HG02981 (cell line): ENCODE data around the gene SLC6A17.

ENCODE experiments used
- ATAC-seq: cut with Tn5 transposase; IDR thresholded peaks from one replicate; pipeline ENCODE4 v1.9.1; 2021; ENCODE audit warnings: mild to moderate bottlenecking, moderate library complexity; ENCODE audit not compliant: unreplicated experiment

Gene SLC6A17

DNA sequence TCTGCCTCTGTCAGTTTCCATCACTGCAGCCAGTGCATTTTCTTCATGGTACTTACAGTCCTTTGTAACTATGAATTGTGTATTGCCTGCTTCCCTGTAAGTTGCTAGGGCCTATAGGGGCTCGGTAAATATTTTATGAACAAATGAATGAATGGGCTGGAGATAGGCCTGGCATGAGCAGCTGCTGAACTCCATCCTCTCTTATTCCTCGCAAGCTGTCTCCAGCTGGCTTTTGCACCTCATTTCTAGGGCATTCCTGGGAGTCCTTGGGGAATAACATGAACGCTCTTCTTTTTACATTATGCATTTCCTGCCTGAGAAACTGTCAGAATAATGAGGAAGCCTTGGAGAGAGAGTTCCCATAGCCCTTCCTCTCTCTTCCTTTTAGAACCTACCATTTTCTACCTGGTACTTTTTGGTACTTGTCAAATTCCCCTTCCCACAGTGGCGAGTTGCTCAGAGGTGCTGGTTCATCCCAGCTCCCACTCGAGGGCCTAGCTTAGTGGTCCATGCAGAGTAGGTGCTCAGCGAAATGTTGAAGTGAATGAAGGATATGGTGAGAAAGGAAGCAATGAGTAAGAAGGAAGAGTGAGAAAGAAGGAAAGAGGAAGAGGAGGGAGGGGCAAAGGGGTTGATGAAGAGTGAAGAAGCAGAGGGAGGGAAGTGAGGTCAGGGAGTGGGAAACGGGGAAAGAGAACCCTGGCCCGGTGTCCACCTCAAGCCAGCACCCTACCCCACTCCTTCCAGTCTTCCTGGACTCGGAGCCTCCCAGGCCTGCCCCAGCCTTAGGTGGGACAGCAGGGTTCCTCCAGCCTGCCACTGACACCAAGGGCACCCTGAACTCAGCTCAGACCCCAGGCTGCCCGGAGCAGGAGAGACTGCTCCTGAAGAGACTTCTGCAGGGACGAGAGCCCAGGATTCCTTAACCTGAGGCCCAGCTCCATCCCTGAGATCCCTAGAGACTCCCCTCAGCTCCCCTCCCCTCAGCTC is 89.4 kb downstream of the SLC6A17 start:
- no peak for ATAC-seq

DNA sequence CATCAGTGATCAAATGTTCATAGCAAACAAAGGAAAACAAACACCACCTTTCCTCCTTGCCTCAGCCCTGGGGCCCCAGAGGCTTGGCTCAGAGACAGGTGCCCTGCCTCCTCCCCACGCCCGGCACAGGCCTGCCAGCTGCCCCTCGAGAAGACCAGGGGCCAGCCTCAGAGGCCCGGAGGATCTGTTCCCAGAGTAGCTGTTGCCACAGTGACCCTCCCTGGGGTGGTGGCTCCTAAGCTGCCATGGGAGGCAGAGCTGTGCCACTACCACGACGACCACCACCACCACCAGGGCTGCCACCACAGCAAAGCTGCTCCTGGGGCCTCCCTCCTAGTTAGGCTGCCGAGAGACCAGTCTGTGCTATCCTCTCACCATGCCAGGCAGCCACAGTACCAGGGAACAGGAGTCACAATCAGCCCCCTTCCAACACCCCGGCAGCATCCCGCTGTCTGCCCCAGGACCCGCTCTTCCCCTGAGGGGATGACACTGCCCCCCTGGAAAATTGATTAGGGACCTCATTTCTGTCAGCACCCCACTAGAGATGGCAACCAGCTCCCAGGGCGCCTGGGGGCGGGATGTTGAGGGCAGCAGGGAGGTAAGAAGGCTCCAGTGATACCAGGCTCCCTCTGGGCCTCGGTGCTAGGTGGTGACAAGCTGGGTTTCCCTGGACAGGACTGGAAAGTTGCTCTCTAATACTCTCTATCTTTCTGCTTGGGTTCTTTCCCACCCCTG is 90.3 kb downstream of the SLC6A17 start:
- ATAC-seq, result no peak

DNA sequence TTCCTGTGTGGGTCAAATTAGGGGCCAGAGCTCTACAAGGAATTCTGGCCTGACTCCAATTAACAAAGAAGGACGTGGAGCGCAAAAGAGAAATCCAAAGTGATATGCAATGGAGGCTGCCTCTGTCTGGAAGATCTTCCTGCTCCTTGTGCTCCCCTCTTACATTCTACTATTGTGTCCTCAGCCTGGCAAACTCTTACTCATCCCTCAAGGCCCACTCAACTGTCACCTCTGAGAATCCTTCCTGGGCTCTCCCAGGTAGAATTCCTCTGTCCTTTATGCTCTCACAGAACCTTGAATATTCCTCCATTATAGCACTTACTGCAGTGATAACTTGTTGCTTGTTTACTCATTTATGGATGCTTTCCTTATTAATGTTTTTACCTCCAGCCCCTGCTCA is 91.2 kb downstream of the SLC6A17 start:
- no peak for ATAC-seq

DNA sequence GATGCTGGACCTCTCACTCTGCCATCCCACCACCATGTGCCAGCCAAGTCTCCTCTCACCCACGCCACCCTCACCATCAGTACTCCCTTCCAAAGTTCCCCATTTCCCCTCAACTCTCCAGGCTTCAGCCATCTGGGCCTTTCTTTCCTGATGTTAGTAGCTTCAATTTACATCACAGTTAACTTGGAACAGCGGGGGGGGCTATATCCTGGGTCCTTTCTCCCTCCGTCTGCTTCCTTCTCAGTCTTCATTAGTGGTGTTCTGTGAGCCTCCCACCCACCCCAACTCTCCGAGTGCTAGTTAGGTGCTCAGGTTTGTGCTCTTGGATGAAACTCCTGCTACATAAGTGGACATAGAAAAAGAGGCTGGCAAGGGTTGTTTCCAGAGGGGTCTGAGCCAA is 91.8 kb downstream of the SLC6A17 start:
- ATAC-seq, result no peak

DNA sequence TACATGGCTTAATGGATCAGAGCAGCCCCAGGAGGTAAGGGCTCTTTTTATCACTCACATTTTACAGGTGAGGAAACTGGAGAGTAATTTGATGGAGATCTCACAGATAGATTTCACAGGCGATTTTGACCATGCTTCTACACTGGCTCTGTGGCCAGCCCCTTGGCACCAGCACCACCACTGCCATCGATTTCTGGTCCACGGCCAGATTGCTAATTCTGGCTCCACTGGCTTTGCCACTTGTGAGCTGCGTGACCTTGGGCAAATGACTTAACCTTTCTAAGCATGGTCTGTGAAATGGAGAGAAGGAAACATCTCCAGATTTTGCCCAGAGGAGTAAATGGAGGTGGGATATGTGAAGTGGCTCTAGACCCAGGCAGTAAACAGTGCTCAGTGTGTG is 92.4 kb downstream of the SLC6A17 start:
- no peak for ATAC-seq

DNA sequence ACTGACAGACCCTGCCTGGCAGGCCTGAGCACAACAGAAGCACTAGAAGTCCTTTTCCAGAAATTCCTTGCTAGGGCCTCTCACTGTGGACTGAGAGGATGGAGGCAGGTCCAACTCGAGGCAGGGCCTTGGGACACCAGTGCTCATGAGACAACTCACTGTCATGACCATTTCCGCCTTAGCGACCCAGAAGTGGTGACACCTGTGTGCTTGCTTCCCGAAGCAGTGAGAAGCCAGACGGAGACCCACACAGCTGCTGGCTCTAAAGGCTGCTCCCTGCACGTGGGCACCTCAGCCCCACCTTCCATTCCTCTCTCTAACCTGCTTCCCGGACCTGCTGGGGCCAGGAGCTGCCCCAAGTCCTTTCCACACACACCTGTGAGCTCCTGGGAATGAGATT is 92.9 kb downstream of the SLC6A17 start:
- ATAC-seq, result no peak

DNA sequence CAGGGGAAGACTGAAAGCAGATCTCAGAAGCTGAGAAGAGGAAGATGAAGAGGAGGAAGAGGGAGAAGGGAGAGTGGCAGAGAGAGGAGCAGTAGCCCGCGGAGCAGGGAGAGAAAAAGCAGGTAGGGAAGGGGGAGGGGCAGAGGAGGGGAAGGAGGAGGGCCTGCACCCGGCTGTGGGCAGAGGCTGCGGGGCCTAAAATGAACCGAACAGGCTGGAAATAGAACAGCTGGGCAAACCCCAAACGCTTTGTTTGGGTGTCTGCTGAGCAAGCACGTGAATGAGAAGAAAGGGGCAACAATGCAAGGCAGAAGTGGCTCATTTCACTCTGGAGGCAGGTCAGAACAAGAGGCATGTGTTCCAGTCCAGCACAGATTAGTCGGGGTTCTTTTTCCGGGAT is 93.3 kb downstream of the SLC6A17 start:
- no peak for ATAC-seq

DNA sequence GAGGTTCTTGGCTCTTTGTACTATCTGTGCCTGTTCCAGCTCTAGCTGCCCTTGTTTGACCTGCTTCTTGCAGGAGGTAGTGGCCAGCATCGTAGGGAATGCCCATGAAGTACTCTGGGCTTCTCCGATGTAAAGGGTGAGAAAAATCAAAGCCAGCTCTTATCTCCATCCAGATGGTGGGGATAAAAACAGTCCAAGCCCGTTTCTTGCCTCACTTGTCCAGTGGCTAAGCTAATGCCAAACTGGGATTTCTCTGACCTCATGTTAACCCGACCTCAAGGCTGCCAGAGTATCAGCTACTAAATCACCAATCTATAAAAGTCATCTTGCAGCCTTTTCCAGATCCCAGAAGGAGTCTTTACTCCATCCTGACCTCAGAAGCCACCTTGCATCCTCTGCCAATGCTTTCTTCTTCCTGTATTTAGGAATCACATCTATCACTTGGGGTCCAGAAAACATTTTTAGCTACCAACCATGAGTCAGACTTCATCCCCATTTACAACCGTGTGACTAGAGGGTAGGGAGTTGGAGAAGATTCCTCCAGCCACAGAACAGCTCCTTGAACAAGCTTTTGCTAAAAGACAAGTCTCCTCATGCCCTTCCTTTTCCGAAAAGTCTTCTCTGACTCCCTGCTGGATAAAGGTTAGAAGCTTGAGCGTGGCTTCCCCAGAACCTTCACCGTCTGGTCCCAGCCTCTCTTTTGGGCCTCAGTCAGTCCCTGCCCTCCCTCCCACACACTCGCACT is 95.8 kb downstream of the SLC6A17 start:
- ATAC-seq, result no peak

DNA sequence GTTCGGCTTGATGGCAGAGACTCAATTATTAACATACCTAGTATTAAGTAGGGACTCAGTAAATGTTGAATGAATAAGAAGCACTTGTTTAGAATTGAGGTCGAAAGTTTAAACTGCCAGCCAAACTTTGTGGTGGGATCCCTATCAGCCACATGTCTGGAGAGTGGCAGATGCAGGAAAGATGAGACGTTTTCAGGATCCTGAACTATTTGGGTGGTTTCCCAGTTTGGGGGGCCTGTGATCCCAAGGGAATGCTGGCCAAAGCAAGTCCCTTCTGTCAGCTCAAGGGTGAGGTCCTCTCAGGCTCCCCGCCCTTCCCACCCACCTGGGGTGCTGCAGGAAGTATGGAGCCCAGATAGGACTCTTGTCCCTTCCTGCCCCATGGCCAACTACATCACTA is 98.5 kb downstream of the SLC6A17 start:
- ATAC-seq, result no peak

DNA sequence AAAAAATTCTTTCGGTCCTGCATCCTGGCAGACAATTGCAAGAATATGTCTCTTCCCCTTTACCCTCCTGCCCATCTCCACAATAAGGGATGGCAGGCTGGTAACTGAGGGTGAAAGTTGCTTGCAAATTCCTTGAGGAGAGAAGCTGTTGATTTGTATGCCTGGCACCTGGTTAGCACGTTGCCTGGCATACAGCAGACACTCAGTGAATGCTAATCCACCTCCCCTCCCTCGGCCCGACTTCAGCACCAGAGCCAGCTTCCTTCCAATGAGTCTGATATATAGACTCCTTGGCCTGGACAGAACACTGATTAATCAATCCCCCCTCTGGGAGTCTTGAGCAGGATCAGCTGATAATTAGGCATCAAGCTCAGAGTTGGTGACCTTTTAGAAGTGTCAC is 99.0 kb downstream of the SLC6A17 start:
- ATAC-seq, result no peak

DNA sequence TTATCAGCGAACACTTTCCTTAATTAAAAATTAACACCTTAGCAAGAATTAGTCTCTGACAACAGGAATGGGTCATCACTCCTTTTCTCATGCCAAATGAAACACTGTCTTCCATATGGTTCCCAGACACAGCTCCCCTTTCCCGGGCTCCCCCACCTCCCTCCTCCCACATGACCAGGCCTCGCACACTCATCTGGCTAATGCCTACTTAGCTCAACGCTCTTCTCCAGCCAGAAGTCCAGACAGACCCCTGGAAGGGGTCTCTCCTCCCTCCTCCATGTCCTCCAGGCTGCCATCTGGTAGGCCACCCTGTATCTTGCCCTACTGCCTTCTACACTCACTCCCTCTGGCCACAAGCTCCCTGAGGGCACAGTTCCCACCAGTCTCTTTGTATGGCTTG is 99.7 kb downstream of the SLC6A17 start:
- no peak for ATAC-seq

DNA sequence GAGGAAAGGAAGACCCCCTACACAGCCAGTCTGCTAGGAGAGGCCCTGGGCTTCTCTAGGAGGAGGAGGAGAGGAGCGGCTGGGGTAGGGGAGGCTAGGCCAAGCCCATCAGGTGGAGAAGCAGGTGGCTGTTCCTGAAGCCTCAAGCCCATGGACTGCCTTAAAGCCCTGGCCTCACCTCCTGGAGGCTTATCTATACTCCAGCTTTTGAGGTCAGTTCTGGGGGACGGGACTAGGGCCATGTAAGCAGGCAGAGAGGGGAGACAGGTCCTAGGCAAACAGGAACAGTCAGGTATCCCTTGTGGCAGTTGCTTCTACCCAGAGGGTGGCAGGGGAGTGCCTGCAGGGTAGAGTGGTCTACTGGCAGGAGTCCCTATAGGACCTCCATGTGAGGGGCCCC is 100.5 kb downstream of the SLC6A17 start:
- ATAC-seq, result no peak
